Measurements from ENCODE around the gene ADCY4.

Gene ADCY4

DNA sequence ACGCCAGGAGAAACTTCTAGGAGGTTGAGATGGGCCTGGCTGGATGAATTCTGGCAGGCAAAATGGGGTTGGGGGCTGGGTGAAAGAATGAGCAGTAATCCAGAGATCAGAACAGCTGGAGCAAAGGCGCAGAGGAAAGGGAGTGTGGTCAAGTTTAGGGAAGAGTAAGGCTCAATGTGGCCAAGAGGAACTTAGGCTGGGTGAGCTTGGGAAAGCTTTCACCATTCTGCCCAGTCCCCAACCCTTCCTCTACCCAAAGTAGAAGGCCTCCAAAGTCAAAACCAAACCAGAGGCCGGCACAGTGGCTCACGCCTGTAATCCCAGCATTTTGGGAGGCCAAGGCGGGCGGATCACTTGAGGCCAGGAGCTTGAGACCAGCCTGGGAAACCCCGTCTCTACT, 53.2 kb downstream of the ADCY4 start:
- TF ChIP-seq ARNTL (CRISPR knock-in tag; IDR thresholded peaks at IDR 0.05; ENCODE audit: borderline replicate concordance, low read depth), result no peak
- no peak for ATAC-seq

DNA sequence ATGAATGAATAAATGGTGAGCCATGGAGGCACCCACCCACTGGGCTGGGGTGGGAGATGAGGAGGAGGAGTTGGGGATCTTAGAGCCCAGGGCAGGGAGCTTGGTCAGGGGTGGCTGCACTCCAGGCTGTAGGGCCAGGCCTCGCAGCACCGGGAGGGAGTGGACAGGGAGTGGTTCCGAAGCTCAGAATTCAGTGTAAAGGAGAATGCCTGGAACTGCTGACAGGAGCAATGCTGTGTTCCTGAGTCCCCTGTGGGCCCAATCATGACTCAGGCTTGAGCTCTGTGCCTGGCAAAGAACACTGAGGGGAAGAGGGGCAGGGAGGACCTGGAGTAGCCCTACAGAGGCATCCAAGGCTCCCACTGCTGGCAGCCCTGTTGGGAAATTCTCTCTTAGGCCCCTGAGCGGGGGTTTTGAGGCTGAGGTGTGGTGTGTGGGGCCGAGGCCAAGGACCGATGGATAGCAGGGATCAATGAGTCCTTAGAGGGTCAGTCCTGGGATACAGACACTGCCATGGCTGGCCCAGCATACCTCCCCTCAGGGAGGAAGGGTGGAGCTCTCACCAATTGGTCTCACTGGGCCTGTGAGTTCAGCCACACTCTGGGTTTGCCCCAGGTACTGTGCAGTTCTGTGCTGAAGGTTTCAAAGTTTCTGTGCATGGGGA, 53.9 kb downstream of the ADCY4 start:
- TF ChIP-seq ZFP30 (CRISPR knock-in tag; IDR thresholded peaks at IDR 0.05), result no peak
- no peak for TF ChIP-seq ZC3H10 (CRISPR knock-in tag; IDR thresholded peaks at IDR 0.05)
- TF ChIP-seq RARB (CRISPR knock-in tag; IDR thresholded peaks at IDR 0.05), result no peak
- TF ChIP-seq, protein P1, sequence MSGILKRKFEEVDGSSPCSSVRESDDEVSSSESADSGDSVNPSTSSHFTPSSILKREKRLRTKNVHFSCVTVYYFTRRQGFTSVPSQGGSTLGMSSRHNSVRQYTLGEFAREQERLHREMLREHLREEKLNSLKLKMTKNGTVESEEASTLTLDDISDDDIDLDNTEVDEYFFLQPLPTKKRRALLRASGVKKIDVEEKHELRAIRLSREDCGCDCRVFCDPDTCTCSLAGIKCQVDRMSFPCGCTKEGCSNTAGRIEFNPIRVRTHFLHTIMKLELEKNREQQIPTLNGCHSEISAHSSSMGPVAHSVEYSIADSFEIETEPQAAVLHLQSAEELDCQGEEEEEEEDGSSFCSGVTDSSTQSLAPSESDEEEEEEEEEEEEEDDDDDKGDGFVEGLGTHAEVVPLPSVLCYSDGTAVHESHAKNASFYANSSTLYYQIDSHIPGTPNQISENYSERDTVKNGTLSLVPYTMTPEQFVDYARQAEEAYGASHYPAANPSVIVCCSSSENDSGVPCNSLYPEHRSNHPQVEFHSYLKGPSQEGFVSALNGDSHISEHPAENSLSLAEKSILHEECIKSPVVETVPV (CRISPR knock-in tag; IDR thresholded peaks at IDR 0.05), result no peak
- TF ChIP-seq BACH2 (CRISPR knock-in tag; IDR thresholded peaks at IDR 0.05; ENCODE audit: borderline replicate concordance), result no peak
- no peak for TF ChIP-seq PATZ1 (CRISPR knock-in tag; IDR thresholded peaks at IDR 0.05; ENCODE audit: borderline replicate concordance)
- TF ChIP-seq, protein P2, sequence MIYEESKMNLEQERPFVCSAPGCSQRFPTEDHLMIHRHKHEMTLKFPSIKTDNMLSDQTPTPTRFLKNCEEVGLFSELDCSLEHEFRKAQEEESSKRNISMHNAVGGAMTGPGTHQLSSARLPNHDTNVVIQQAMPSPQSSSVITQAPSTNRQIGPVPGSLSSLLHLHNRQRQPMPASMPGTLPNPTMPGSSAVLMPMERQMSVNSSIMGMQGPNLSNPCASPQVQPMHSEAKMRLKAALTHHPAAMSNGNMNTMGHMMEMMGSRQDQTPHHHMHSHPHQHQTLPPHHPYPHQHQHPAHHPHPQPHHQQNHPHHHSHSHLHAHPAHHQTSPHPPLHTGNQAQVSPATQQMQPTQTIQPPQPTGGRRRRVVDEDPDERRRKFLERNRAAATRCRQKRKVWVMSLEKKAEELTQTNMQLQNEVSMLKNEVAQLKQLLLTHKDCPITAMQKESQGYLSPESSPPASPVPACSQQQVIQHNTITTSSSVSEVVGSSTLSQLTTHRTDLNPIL (CRISPR knock-in tag; IDR thresholded peaks at IDR 0.05; ENCODE audit: low read depth), result no peak
- no peak for TF ChIP-seq SNAI2 (CRISPR knock-in tag; IDR thresholded peaks at IDR 0.05)
- no peak for TF ChIP-seq TSHZ2 (CRISPR knock-in tag; IDR thresholded peaks at IDR 0.05)
- no peak for TF ChIP-seq ZFP3 (CRISPR knock-in tag; IDR thresholded peaks at IDR 0.05)
- TF ChIP-seq ZNF8 (CRISPR knock-in tag; IDR thresholded peaks at IDR 0.05), result no peak
- no peak for TF ChIP-seq TOX (CRISPR knock-in tag; IDR thresholded peaks at IDR 0.05; ENCODE audit: borderline replicate concordance)
- TF ChIP-seq ARNTL (CRISPR knock-in tag; IDR thresholded peaks at IDR 0.05; ENCODE audit: borderline replicate concordance, low read depth), result no peak
- no peak for TF ChIP-seq TCF4 (CRISPR knock-in tag; IDR thresholded peaks at IDR 0.05; ENCODE audit: borderline replicate concordance)
- TF ChIP-seq POU6F1 (CRISPR knock-in tag; IDR thresholded peaks at IDR 0.05; ENCODE audit: borderline replicate concordance, low read depth), result no peak
- ATAC-seq, result no peak

DNA sequence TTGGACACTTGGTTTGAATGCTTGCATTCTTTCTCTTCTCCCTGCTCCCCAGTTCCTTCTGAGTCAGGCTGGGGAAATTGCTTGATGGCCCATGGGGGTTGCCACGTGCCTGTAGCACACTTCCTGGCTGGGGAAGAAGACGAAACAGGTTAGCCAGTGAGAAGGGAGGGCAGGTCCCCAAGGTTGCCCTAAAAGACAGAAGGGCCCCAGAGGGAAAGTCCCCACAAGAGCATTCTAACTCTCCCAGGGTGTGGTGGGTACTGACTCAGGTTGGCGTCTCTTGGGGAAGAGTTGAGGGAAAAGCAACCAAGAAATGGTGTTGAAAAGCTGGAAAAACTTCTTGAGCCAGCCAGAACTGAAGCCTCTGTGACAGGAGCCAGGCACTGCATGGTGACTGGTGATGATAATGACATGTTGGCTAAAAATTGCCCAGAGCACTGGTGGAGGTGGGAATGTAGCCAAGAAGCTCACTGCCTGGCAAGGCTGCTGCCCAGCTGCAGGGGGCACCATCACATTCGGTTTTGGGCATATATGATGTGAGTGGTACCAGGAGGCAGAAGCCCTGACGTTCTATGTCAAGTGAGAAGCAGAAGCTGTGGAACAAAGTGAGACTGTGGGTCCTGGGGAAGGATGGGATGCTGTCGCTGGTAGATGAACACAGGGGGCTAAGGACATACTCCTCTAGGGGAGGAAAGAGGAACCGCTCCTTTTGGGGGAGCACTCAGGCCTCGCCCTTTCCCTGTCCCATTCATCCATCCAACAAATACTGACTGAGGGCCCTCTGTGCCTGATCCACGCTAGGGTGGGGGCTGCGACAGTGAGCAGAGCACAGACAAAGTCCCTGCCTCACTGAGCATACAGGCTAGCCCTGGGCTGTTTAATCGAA, 55.3 kb downstream of the ADCY4 start:
- peak; percentile 75 for ATAC-seq
- no peak for TF ChIP-seq ZNF70 (CRISPR knock-in tag; IDR thresholded peaks at IDR 0.05)
- TF ChIP-seq TSHZ2 (CRISPR knock-in tag; IDR thresholded peaks at IDR 0.05), result no peak
- no peak for TF ChIP-seq ZNF8 (CRISPR knock-in tag; IDR thresholded peaks at IDR 0.05)
- no peak for TF ChIP-seq RARB (CRISPR knock-in tag; IDR thresholded peaks at IDR 0.05)
- TF ChIP-seq ISL1 (CRISPR knock-in tag; IDR thresholded peaks at IDR 0.05), result no peak
- no peak for TF ChIP-seq ZC3H10 (CRISPR knock-in tag; IDR thresholded peaks at IDR 0.05)
- no peak for TF ChIP-seq ARNTL (CRISPR knock-in tag; IDR thresholded peaks at IDR 0.05; ENCODE audit: borderline replicate concordance, low read depth)
- TF ChIP-seq POU6F1 (CRISPR knock-in tag; IDR thresholded peaks at IDR 0.05; ENCODE audit: borderline replicate concordance, low read depth), result no peak

All from SK-N-SH treated with all-trans-retinoic acid at 6 μM for 48 hours (cell line).